ENCODE results near the gene CCDC121. TPM values are rescaled to one million over a fixed set of nuclear protein-coding genes. Genes with fewer than 3 reads are reported as not detected.

Gene CCDC121
- total RNA-seq, 4 donors from 2014 or later, result 1.8 to 11.6 (median 2.5) TPM

GRCh38 chr2:27583390-27583915, 45.4 kb downstream of the CCDC121 start:
- Histone ChIP-seq H3K4me1 (peaks cover 0 to 21% (median 0%) of the 10 kb centered on the region in 4 donors), H3K9me3 (no peaks in the 10 kb centered on the region), H3K27ac (peak overlapping the region; percentile 41 to 70 (median 65)), H3K27me3 (no peaks in the 10 kb centered on the region), H3K4me3 (peak overlapping the region; percentile 49 to 67 (median 63)), H3K36me3 (no peaks in the 10 kb centered on the region)
- DNase-seq, result no peak
- TF ChIP-seq POLR2A (IDR thresholded peaks at IDR 0.05), result no peak

- Histone ChIP-seq H3K9me3 (no peaks in the 10 kb centered on the region), H3K4me3 (peak within 1 kb of the TSS; percentile 49 to 67 (median 63)), H3K4me1 (peaks cover 0 to 21% (median 0%) of the 10 kb centered on the region in 4 donors), H3K36me3 (no peaks in the 10 kb centered on the region), H3K27me3 (no peaks in the 10 kb centered on the region), H3K27ac (peak within 1 kb of the TSS; percentile 41 to 70 (median 65))
- TF ChIP-seq, protein P1, sequence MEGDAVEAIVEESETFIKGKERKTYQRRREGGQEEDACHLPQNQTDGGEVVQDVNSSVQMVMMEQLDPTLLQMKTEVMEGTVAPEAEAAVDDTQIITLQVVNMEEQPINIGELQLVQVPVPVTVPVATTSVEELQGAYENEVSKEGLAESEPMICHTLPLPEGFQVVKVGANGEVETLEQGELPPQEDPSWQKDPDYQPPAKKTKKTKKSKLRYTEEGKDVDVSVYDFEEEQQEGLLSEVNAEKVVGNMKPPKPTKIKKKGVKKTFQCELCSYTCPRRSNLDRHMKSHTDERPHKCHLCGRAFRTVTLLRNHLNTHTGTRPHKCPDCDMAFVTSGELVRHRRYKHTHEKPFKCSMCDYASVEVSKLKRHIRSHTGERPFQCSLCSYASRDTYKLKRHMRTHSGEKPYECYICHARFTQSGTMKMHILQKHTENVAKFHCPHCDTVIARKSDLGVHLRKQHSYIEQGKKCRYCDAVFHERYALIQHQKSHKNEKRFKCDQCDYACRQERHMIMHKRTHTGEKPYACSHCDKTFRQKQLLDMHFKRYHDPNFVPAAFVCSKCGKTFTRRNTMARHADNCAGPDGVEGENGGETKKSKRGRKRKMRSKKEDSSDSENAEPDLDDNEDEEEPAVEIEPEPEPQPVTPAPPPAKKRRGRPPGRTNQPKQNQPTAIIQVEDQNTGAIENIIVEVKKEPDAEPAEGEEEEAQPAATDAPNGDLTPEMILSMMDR (IDR thresholded peaks at IDR 0.05), result no peak
- peak in 1 of 2 donors; percentile 35 for TF ChIP-seq POLR2A (IDR thresholded peaks at IDR 0.05)
- peak; percentile 84 to 95 (median 88) for DNase-seq
These were observed 46.0 kb downstream of the CCDC121 start, which contains the start of gene ZNF512 for GRCh38 chr2:27582695-27583389. ZNF512 (plus strand) TSS chr2:27583042; CDS start chr2:27583113, 71 bp downstream.

DNA sequence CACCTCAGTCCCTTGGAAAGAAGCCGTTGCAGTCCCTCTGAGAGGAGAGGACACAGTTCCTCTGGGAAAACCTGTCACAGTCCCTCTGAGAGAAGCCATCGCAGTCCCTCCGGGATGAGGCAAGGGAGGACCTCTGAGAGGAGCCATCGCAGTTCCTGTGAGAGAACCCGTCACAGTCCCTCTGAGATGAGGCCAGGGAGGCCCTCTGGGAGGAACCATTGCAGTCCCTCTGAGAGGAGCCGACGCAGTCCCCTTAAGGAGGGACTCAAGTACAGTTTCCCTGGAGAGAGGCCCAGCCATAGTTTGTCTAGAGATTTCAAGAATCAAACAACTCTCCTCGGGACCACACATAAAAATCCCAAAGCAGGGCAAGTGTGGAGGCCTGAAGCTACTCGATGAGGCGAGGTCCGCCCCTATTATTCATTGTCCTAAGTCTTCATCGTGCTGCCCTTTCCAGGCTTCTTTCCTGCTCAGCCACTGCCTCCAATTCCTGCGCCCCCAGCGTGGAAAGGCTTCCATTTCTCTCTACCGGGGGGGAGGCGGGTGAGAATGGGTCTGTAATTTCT, 46.6 kb downstream of the CCDC121 start:
- H3K27ac ChIP-seq, result peak overlapping the region; percentile 41 to 70 (median 65)
- peaks cover 0 to 21% (median 0%) of the 10 kb centered on the region in 4 donors for H3K4me1 ChIP-seq
- DNase-seq, result no peak
- no peaks in the 10 kb centered on the region for H3K9me3 ChIP-seq
- TF ChIP-seq, protein P1 (IDR thresholded peaks at IDR 0.05), result no peak
- TF ChIP-seq POLR2A (IDR thresholded peaks at IDR 0.05), result no peak
- no peaks in the 10 kb centered on the region for H3K27me3 ChIP-seq
- H3K4me3 ChIP-seq, result peak overlapping the region; percentile 49 to 67 (median 63)
- no peaks in the 10 kb centered on the region for H3K36me3 ChIP-seq

DNA sequence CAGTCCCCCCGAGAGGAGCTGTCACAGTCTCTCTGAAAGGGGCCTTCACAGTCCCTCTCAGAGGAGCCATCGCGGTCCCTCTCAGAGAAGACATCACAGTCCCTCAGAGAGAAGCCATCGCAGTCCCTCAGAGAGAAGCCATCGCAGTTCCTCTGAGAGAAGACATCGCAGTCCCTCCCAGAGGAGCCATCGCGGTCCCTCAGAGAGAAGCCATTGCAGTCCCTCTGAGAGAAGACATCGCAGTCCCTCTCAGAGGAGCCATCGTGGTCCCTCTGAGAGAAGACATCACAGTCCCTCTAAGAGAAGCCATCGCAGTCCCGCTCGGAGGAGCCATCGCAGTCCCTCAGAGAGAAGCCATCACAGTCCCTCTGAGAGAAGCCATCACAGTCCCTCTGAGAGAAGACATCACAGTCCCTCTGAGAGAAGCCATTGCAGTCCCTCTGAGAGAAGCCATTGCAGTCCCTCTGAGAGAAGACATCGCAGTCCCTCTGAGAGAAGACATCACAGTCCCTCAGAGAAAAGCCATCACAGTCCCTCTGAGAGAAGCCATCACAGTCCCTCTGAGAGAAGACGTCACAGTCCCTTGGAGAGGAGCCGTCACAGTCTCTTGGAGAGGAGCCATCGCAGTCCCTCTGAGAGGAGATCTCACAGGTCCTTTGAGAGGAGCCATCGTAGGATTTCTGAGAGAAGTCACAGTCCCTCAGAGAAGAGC, 47.2 kb downstream of the CCDC121 start:
- Histone ChIP-seq H3K4me3 (no peak overlapping the region), H3K27me3 (no peaks in the 10 kb centered on the region), H3K27ac (peak overlapping the region in 1 of 4 donors; percentile 70), H3K4me1 (peaks cover 0 to 21% (median 0%) of the 10 kb centered on the region in 4 donors), H3K9me3 (peaks cover 0 to 2% (median 0%) of the 10 kb centered on the region in 4 donors), H3K36me3 (no peaks in the 10 kb centered on the region)
- DNase-seq, result peak in 1 of 3 donors; percentile 43
- no peak for TF ChIP-seq POLR2A (IDR thresholded peaks at IDR 0.05)
- TF ChIP-seq, protein P1 (IDR thresholded peaks at IDR 0.05), result no peak

Small RNAs within 50 kb of the gene (small RNA-seq; reads per million reads assigned to genes)
- 0 reads per million in 2 donors for gene RF00340

Other genes starting within 250 kb of the CCDC121 start
- gene ZNF513, start 248.3 kb downstream of the CCDC121 start, total RNA-seq, result 10 to 100 TPM; 15.7 to 31.1 (median 24.7) TPM
- 10 to 100 TPM; 36.1 to 77.6 (median 45.5) TPM for gene PPM1G, start 219.4 kb downstream of the CCDC121 start, total RNA-seq
- gene NRBP1, start 200.4 kb downstream of the CCDC121 start, total RNA-seq, result 10 to 100 TPM; 51.3 to 75.9 (median 63.6) TPM
- gene KRTCAP3, start 186.6 kb downstream of the CCDC121 start, total RNA-seq, result 100 to 1,000 TPM in 1 of 4 donors, 10 to 100 TPM in 2, 1 to 10 TPM in 1; 7.4 to 109 (median 73.9) TPM
- gene IFT172, start 139.3 kb downstream of the CCDC121 start, total RNA-seq, result 10 to 100 TPM; 38.8 to 86.5 (median 65.3) TPM
- gene FNDC4, start 133.8 kb downstream of the CCDC121 start, total RNA-seq, result 1 to 10 TPM in 2 of 4 donors, not detected in 2; 2.0 to 3.2 TPM
- under 1 TPM in 2 of 4 donors, not detected in 2; 0.53 to 0.94 TPM for gene GCKR, start 132.2 kb downstream of the CCDC121 start, total RNA-seq
- 100 to 1,000 TPM in 1 of 4 donors, 10 to 100 TPM in 3; 29.1 to 115 (median 37.1) TPM for gene ZNF512, start 46.0 kb downstream of the CCDC121 start, total RNA-seq
- 10 to 100 TPM; 12.3 to 27.7 (median 19.7) TPM for gene GPN1, start within 50 bp of the CCDC121 start, total RNA-seq
- 10 to 100 TPM; 28.2 to 46.2 (median 40.2) TPM for gene SUPT7L, start 34.6 kb upstream of the CCDC121 start, total RNA-seq
- gene SLC4A1AP, start 34.9 kb upstream of the CCDC121 start, total RNA-seq, result 10 to 100 TPM; 18.6 to 47.0 (median 21.9) TPM
- 10 to 100 TPM; 25.6 to 67.1 (median 37.8) TPM for gene MRPL33, start 142.7 kb upstream of the CCDC121 start, total RNA-seq